ENCODE measurements around the gene PRDM16.

DNA sequence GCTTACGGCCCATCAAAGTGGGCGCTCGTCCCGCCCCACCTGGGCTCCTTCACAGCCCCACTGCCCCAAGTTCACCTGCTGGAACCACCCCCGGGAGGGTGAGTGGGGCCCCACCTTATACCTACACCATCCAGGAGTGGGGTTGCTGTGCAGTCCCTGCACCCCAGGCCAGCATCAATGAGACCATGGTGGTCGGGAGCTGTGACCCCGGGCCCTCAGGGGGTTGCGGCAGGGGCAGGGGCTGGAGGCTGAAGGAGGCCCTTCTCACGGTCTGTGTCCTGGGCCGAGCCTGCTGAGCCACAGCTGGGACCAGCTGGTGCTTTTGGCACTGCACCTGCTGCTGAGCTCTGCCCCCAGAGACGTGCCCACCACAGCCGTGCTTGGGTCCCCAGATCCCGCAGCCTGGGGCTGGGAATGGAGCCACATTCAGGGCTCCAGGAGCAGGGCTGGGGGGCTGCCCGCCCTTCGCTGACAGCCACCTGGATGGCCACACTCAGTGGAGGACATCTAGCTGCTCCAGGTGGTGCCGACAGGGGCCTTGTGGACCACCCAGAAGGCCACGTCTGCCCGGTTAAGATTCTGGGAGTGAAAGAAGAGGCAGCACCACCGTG, 30.3 kb upstream of the PRDM16 start:
- TF ChIP-seq CTCF (IDR thresholded peaks at IDR 0.05; ENCODE audit: poor library complexity, severe bottlenecking) = no peak
- no peak for TF ChIP-seq EZH2 (IDR thresholded peaks at IDR 0.05; ENCODE audit: borderline replicate concordance, insufficient read depth, low read length, poor library complexity, severe bottlenecking)
- TF ChIP-seq REST (IDR thresholded peaks at IDR 0.05; ENCODE audit: borderline replicate concordance) = no peak
- no peak for TF ChIP-seq EP300 (conservative IDR thresholded peaks at IDR 0.05; ENCODE audit: poor library complexity, severe bottlenecking)

Measured in neural cell (in vitro differentiated cells).